ENCODE measurements around the gene H2BK1. TPM values are rescaled to one million over a fixed set of nuclear protein-coding genes. Genes with fewer than 3 reads are reported as not detected.

Gene H2BK1
- total RNA-seq, 2 donors from 2014 or later = not detected

DNA sequence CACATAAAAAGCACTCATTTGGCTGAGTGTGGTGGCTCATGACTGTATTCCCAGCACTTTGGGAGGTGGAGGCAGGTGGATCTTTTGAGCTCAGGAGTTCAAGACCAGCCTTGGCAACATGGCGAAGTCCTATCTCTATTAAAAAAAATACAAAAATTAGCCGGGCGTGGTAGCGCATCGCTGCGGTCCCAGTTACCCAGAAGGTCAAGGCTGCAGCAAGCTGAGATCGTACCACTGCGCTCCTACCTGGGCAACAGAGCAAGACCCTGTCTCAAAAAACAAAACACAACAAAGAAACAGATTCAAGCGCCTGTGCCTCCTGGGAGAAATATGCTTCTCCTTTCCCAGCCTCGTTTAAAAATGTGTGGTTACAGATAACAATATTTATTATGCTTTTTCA, 19.0 kb upstream of the H2BK1 start:
- H3K27ac ChIP-seq = no peak overlapping the region
- intact Hi-C loops (cut with DNase I) = no loop called here
- WGBS, 2 donors = 75 to 78% methylated on average over 10 of the region's 10 CpGs
- DNase-seq = no peak
- H3K4me3 ChIP-seq = no peak overlapping the region
- no peak for ATAC-seq
- H3K27me3 ChIP-seq = no peaks in the 10 kb centered on the region
- peaks cover 0 to 2% of the 10 kb centered on the region in 2 donors for H3K36me3 ChIP-seq (replicated peaks in 1 of 2; ENCODE audit: insufficient read depth in 1 of 2, low read depth in 2 of 2)
- H3K9me3 ChIP-seq = no peaks in the 10 kb centered on the region
- TF ChIP-seq POLR2A (IDR thresholded peaks at IDR 0.05) = no peak
- TF ChIP-seq, protein P1, sequence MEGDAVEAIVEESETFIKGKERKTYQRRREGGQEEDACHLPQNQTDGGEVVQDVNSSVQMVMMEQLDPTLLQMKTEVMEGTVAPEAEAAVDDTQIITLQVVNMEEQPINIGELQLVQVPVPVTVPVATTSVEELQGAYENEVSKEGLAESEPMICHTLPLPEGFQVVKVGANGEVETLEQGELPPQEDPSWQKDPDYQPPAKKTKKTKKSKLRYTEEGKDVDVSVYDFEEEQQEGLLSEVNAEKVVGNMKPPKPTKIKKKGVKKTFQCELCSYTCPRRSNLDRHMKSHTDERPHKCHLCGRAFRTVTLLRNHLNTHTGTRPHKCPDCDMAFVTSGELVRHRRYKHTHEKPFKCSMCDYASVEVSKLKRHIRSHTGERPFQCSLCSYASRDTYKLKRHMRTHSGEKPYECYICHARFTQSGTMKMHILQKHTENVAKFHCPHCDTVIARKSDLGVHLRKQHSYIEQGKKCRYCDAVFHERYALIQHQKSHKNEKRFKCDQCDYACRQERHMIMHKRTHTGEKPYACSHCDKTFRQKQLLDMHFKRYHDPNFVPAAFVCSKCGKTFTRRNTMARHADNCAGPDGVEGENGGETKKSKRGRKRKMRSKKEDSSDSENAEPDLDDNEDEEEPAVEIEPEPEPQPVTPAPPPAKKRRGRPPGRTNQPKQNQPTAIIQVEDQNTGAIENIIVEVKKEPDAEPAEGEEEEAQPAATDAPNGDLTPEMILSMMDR (IDR thresholded peaks at IDR 0.05) = no peak
- peaks cover 40% of the 10 kb centered on the region for H3K4me1 ChIP-seq

DNA sequence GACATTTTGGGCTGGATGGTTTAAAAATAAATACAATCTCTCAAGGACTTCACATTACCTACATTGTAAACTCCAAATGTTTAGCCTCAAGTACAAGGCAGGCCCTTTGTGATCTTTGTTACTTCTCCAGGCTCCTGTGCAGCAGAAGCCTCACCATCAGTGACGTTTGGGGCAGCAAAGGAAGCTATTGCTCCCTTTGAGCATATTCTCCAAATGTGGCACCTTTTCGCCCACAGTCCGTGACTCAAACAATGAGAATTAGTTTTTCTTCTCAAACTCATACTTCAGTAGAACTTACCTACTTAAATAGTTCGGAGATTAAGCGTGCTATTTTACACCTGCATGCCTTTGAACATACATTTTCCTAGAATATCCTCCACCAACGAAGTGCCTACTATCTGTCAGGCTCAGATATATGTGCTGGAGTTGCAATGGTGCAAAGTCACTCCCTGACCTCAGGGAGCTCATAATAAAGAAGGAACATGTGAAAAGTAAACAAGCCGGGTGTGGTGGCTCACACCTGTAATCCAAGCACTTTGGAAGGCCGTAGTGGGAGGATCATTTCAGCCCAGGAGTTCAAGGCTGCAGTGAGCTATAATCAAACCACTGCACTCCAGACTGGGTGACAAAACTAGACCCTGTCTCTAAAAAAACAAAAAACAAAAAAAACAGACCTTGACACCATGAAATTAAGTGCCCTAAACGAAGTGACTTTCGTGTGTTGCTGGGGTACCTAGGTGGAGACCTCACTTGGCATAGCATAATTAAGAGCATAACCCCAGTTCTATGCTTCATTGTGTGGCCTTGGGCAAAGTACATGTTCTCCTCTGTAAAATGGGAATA, 18.0 kb upstream of the H2BK1 start:
- no peak for TF ChIP-seq POLR2A (IDR thresholded peaks at IDR 0.05)
- TF ChIP-seq, protein P1 (IDR thresholded peaks at IDR 0.05) = no peak
- intact Hi-C loops (cut with DNase I) = no loop called here

DNA sequence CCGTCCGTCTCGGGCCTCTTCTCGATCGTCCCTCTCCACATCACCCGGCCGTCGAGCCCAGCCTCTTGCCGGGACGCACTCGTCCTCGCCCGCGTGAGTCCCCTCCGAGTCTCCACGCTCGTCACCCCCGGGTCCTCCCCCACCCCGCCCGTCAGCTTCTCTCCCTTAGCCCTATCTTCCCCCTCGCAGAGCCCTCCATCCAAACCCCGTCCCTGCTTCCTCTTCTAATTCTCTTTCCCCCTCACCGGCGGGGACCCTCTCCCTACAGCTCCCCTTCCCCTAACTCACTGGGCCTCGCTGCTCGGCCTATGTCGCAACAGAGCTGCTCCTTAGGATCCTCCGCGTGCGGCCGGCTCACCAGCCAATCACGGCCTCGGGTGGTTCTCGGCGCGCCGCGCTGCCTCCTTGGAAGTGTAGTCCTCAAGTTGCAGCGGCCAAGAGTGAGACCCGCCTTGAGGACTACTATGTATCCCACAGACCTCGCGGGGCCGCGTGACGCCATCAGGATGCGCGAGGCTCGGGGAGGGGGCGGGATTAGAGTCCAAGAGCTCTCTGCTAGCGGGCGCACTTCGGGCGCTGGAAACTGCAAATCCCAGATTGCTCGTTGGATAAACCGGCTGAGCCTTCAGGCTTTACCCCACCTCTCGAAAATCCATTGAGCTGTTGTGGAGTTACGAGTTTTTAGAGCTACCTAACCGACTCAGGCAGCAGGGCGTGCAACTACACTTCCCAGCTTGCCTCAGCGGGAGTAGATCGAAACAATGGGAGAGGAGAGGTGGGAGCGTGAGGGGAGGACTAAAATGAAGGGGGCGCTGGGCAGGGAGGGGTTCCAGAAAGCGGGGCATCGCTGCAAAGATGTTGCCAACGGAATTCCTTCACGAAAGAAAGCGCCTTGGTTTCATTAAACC, 16.8 kb upstream of the H2BK1 start, which contains the start of gene ABCF2:
Gene ABCF2, minus strand, starts transcription at position 331 of the 908 bp plus-strand sequence. CDS start 747 bp downstream, outside the sequence.
- TF ChIP-seq, protein P1 (IDR thresholded peaks at IDR 0.05) = no peak
- TF ChIP-seq POLR2A (IDR thresholded peaks at IDR 0.05) = peak in 2 of 3 donors; percentile 75
- no peaks in the 10 kb centered on the region for H3K9me3 ChIP-seq
- 0% methylated on average over 53 to 68 of the region's 68 CpGs for WGBS, 2 donors
- peak within 1 kb of the TSS; percentile 65 to 80 for H3K4me3 ChIP-seq
- H3K36me3 ChIP-seq (replicated peaks in 1 of 2; ENCODE audit: insufficient read depth in 1 of 2, low read depth in 2 of 2) = peaks cover 0 to 6% of the 10 kb centered on the region in 2 donors
- peak; percentile 99 to 100 (median 99) for DNase-seq
- intact Hi-C loops (cut with DNase I) = no loop called here
- peak; percentile 99 for ATAC-seq
- no peaks in the 10 kb centered on the region for H3K27me3 ChIP-seq
- H3K27ac ChIP-seq = peak within 1 kb of the TSS; percentile 4 to 81 (median 66)
- H3K4me1 ChIP-seq = peaks cover 28% of the 10 kb centered on the region

More for the DNA sequence above, 18.0 kb upstream of the H2BK1 start:
- Histone ChIP-seq H3K4me3 (no peak overlapping the region), H3K4me1 (peaks cover 30% of the 10 kb centered on the region), H3K27me3 (no peaks in the 10 kb centered on the region), H3K27ac (peak overlapping the region in 3 of 4 donors; percentile 50 to 81 (median 81)), H3K36me3 (replicated peaks in 1 of 2; ENCODE audit: insufficient read depth in 1 of 2, low read depth in 2 of 2) (peaks cover 0 to 2% of the 10 kb centered on the region in 2 donors), H3K9me3 (no peaks in the 10 kb centered on the region)
- 53 to 59% methylated on average over 10 of the region's 10 CpGs for WGBS, 2 donors
- DNase-seq = no peak
- ATAC-seq = no peak

DNA sequence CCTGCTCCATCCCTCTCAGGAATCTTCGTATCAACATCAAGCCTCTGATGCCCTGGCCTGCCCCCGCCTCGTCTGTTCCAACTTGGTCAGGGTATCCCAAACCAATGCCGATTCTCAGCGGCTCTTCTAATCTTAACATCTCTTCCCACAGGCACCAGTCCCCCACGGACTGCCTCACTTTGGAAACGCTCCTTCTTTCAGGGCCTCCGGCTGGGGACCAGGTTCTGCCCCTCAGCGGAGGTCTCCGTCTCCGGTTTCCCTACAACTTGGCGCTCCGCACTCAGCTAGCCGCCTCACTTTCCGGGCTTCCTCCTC, 16.2 kb upstream of the H2BK1 start:
- TF ChIP-seq, protein P1 (IDR thresholded peaks at IDR 0.05) = no peak
- no peak for TF ChIP-seq POLR2A (IDR thresholded peaks at IDR 0.05)
- intact Hi-C loops (cut with DNase I) = no loop called here

More for the DNA sequence above, 16.2 kb upstream of the H2BK1 start:
- H3K4me1 ChIP-seq = peaks cover 23% of the 10 kb centered on the region
- 1 to 4% methylated on average over 15 of the region's 15 CpGs for WGBS, 2 donors
- peak overlapping the region; percentile 65 to 80 for H3K4me3 ChIP-seq
- no peaks in the 10 kb centered on the region for H3K9me3 ChIP-seq
- ATAC-seq (no peak), DNase-seq (no peak)
- H3K36me3 ChIP-seq (replicated peaks in 1 of 2; ENCODE audit: insufficient read depth in 1 of 2, low read depth in 2 of 2) = peaks cover 0 to 9% of the 10 kb centered on the region in 2 donors
- peak overlapping the region in 2 of 4 donors; percentile 81 for H3K27ac ChIP-seq
- no peaks in the 10 kb centered on the region for H3K27me3 ChIP-seq

All from body of pancreas (tissue), 4 donors.